ENCODE data around the gene PRG3.

- TF ChIP-seq CTCF (IDR thresholded peaks at IDR 0.05): no peak
- no peak for TF ChIP-seq POLR2A (IDR thresholded peaks at IDR 0.05)
- TF ChIP-seq EP300 (IDR thresholded peaks at IDR 0.05): no peak
These were observed 6.0 kb downstream of the PRG3 start for GRCh38 chr11:57374966-57375365.
